GM23338 (cell line): Measurements from ENCODE around the gene IGSF8. TPM values are rescaled to one million over a fixed set of nuclear protein-coding genes. Genes with fewer than 3 reads are reported as not detected.

Experiments
- ATAC-seq: fragments of 200-7000 bp; cut with Tn5 transposase; 3 replicates; pipeline ENCODE4 v1.9.1; 2020
- DNase-seq: peaks from one replicate; pipeline ENCODE4 v3.0.0-alpha.2; 2015; ENCODE audit warnings: low spot score
- H2AFZ ChIP-seq: fragments of 200-600 bp; sonication (generic); 2 replicates; pipeline ENCODE4 v1.8.0; 2016; ENCODE audit warnings: antibody characterized with exemption, mild to moderate bottlenecking, moderate library complexity
- H3F3A ChIP-seq: fragments of 200-600 bp; sonication (generic); replicated peaks from 2 replicates; pipeline ENCODE4 v1.8.0; 2017; ENCODE audit warnings: antibody characterized with exemption, mixed run types, low read depth
- H3K27ac ChIP-seq: fragments of 200-600 bp; sonication (generic); 2 replicates; pipeline ENCODE4 v1.6.1; 2016; ENCODE audit warnings: low read depth
- H3K27me3 ChIP-seq: fragments of 200-600 bp; sonication (generic); 2 replicates; pipeline ENCODE4 v1.8.0; 2016; ENCODE audit warnings: mild to moderate bottlenecking, mixed run types, moderate library complexity; ENCODE audit not compliant: insufficient read depth
- H3K36me3 ChIP-seq: fragments of 200-600 bp; sonication (generic); 2 replicates; pipeline ENCODE4 v1.8.0; 2016; ENCODE audit warnings: mild to moderate bottlenecking; ENCODE audit not compliant: insufficient read depth
- H3K4me1 ChIP-seq: fragments of 200-600 bp; sonication (generic); 2 replicates; pipeline ENCODE4 v1.8.0; 2016; ENCODE audit warnings: mild to moderate bottlenecking, moderate library complexity; ENCODE audit not compliant: insufficient read depth
- H3K4me2 ChIP-seq: fragments of 200-600 bp; sonication (generic); 2 replicates; pipeline ENCODE4 v1.7.1; 2017; ENCODE audit warnings: mixed run types
- H3K4me3 ChIP-seq: fragments of 200-600 bp; sonication (generic); 2 replicates; pipeline ENCODE4 v1.6.1; 2016; ENCODE audit warnings: mixed run types
- H3K79me2 ChIP-seq: fragments of 200-600 bp; sonication (generic); replicated peaks from 2 replicates; pipeline ENCODE4 v1.8.0; 2017; ENCODE audit warnings: mild to moderate bottlenecking; ENCODE audit not compliant: insufficient read depth
- H3K9me2 ChIP-seq: fragments of 200-600 bp; sonication (generic); 2 replicates; pipeline ENCODE4 v1.8.0; 2017; ENCODE audit not compliant: insufficient read depth
- H4K20me1 ChIP-seq: fragments of 200-600 bp; sonication (generic); replicated peaks from 2 replicates; pipeline ENCODE4 v1.8.0; 2017; ENCODE audit warnings: mild to moderate bottlenecking; ENCODE audit not compliant: insufficient read depth
- H3K27ac Mint-ChIP-seq: 2 replicates; pipeline ENCODE4 v1.8.0; 2020; ENCODE audit warnings: inconsistent platforms, mild to moderate bottlenecking, moderate library complexity, mixed read lengths
- H3K27me3 Mint-ChIP-seq: 3 replicates; pipeline ENCODE4 v1.8.0; 2022; ENCODE audit warnings: low read depth, mild to moderate bottlenecking, moderate library complexity, mixed read lengths, inconsistent platforms; ENCODE audit not compliant: insufficient read depth, poor library complexity
- H3K36me3 Mint-ChIP-seq: 3 replicates; pipeline ENCODE4 v1.8.0; 2021; ENCODE audit warnings: low read depth, mild to moderate bottlenecking, inconsistent platforms, moderate library complexity, mixed read lengths
- H3K4me1 Mint-ChIP-seq: 3 replicates; pipeline ENCODE4 v1.8.0; 2020; ENCODE audit warnings: mild to moderate bottlenecking, inconsistent platforms, mixed read lengths
- H3K4me3 Mint-ChIP-seq: 3 replicates; pipeline ENCODE4 v1.8.0; 2021; ENCODE audit warnings: moderate library complexity, mild to moderate bottlenecking, inconsistent platforms, mixed read lengths
- H3K9me3 Mint-ChIP-seq: 3 replicates; pipeline ENCODE4 v1.8.0; 2020; ENCODE audit warnings: moderate library complexity, mild to moderate bottlenecking, inconsistent platforms, mixed read lengths
- ETS1 ChIP-seq: IDR thresholded peaks from 2 replicates; pipeline ENCODE4 v1.6.1; 2016; ENCODE audit warnings: antibody characterized with exemption
- EZH2phosphoT487 ChIP-seq: fragments of 200-600 bp; sonication (generic); IDR thresholded peaks from one replicate; pipeline ENCODE4 v1.8.1; 2018; ENCODE audit warnings: antibody characterized with exemption; ENCODE audit not compliant: unreplicated experiment
- JUNB ChIP-seq: IDR thresholded peaks from one replicate; pipeline ENCODE4 v1.6.1; 2016; ENCODE audit warnings: antibody characterized with exemption; ENCODE audit not compliant: unreplicated experiment
- NANOG ChIP-seq: IDR thresholded peaks from 2 replicates; pipeline ENCODE4 v1.6.1; 2016; ENCODE audit warnings: antibody characterized with exemption, borderline replicate concordance
- POLR2AphosphoS5 ChIP-seq: IDR thresholded peaks from 2 replicates; pipeline ENCODE4 v1.6.1; 2016; ENCODE audit warnings: antibody characterized with exemption, low read depth
- REST ChIP-seq: IDR thresholded peaks from one replicate; pipeline ENCODE4 v1.6.1; 2018; ENCODE audit warnings: antibody characterized with exemption; ENCODE audit not compliant: unreplicated experiment
- ZNF331 ChIP-seq: fragments of 250-450 bp; sonication (Bioruptor Pico); IDR thresholded peaks from 2 replicates; pipeline ENCODE4 v1.5.0; 2020; ENCODE audit warnings: low read depth, mild to moderate bottlenecking, moderate library complexity
- ZNF462 ChIP-seq: fragments of 250-450 bp; sonication (Bioruptor Pico); IDR thresholded peaks from 2 replicates; pipeline ENCODE4 v1.5.0; 2020; ENCODE audit warnings: mild to moderate bottlenecking, moderate library complexity
- polyA plus RNA-seq: library from polyadenylated mRNA; unstranded; fragments of >200 nt; fragmentation: Nextera tagmentation; extraction: Ambion mirVana; gene quantifications from 2 replicates; pipeline ENCODE4 v1.2.1, GENCODE V29; 2016
- total RNA-seq: library from RNA; depleted of rRNA; stranded (reverse); fragments of >200 nt; shearing (Covaris generic); gene quantifications from 2 replicates; pipeline ENCODE4 v1.2.3, GENCODE V29; 2014

The IGSF8 gene
- total and polyA plus RNA-seq, 2 experiments from 2014 or later: 38.4 to 120 TPM

GRCh38 chr1:160136926-160137200 lies 38.4 kb upstream of the IGSF8 start:
- H3K27me3 Mint-ChIP-seq: peaks cover 7% of the 10 kb centered on the region
- Histone ChIP-seq H3K4me1 (no peaks in the 10 kb centered on the region), H3K36me3 (no peaks in the 10 kb centered on the region; the same call in 1 of the 2 replicates), H4K20me1 (no peaks in the 10 kb centered on the region; the same call in 1 of the 2 replicates), H3K4me2 (no peak overlapping the region), H2AFZ (no peak overlapping the region), H3K9me2 (no peaks in the 10 kb centered on the region), H3K27me3 (no peaks in the 10 kb centered on the region), H3K79me2 (no peaks in the 10 kb centered on the region), H3F3A (no peaks in the 10 kb centered on the region), H3K27ac (no peak overlapping the region), H3K4me3 (no peak overlapping the region)
- no peak for TF ChIP-seq JUNB
- TF ChIP-seq NANOG: no peak
- TF ChIP-seq ZNF462: no peak
- TF ChIP-seq REST: no peak
- TF ChIP-seq ETS1: no peak
- no peak for TF ChIP-seq EZH2phosphoT487
- no peak for TF ChIP-seq ZNF331
- TF ChIP-seq POLR2AphosphoS5: no peak
- H3K27ac Mint-ChIP-seq: no peak overlapping the region
- ATAC-seq (no peak), DNase-seq (no peak)
- H3K4me3 Mint-ChIP-seq: no peak overlapping the region
- no peaks in the 10 kb centered on the region for H3K9me3 Mint-ChIP-seq
- H3K4me1 Mint-ChIP-seq: no peaks in the 10 kb centered on the region
- H3K36me3 Mint-ChIP-seq: peaks cover 79% of the 10 kb centered on the region
